Activated CD4-positive, alpha-beta T cell treated with anti-CD3 and anti-CD28 coated beads, Interleukin-2, amount 50 U/mL, for 48 hours (primary cell): ENCODE data around the gene ZNF521.

Experiments
- DNase-seq, 2 experiments: peaks; one replicate each; pipeline ENCODE4 v3.0.0-alpha.2; 2020

The ZNF521 gene

GRCh38 chr18:25335062-25335461, 16.9 kb downstream of the ZNF521 start:
- DNase-seq = no peak

GRCh38 chr18:25334588-25334987, 17.4 kb downstream of the ZNF521 start:
- no peak for DNase-seq

- no peak for DNase-seq
These were observed 20.0 kb downstream of the ZNF521 start for GRCh38 chr18:25332002-25332401.

- DNase-seq = no peak
These were observed 22.2 kb downstream of the ZNF521 start for GRCh38 chr18:25329783-25330182.

GRCh38 chr18:25327584-25327983, 24.4 kb downstream of the ZNF521 start:
- DNase-seq = no peak

GRCh38 chr18:25326361-25326952, 25.5 kb downstream of the ZNF521 start:
- no peak for DNase-seq

- DNase-seq = no peak
These were observed 29.2 kb downstream of the ZNF521 start for GRCh38 chr18:25322806-25323205.

GRCh38 chr18:25316381-25317018, 35.5 kb downstream of the ZNF521 start:
- no peak for DNase-seq

GRCh38 chr18:25314838-25315190, 37.2 kb downstream of the ZNF521 start:
- DNase-seq = no peak

GRCh38 chr18:25314151-25314837, 37.7 kb downstream of the ZNF521 start:
- DNase-seq = no peak

- no peak for DNase-seq
These were observed 38.7 kb downstream of the ZNF521 start for GRCh38 chr18:25313268-25313667.

GRCh38 chr18:25310045-25310444, 41.9 kb downstream of the ZNF521 start:
- DNase-seq = no peak

- DNase-seq = no peak
These were observed 43.6 kb downstream of the ZNF521 start for GRCh38 chr18:25308381-25308780.

GRCh38 chr18:25307192-25307591, 44.8 kb downstream of the ZNF521 start:
- DNase-seq = no peak

GRCh38 chr18:25306671-25307070, 45.3 kb downstream of the ZNF521 start:
- DNase-seq = no peak

- no peak for DNase-seq
These were observed 46.4 kb downstream of the ZNF521 start for GRCh38 chr18:25305584-25305983.

GRCh38 chr18:25300492-25300891, 51.5 kb downstream of the ZNF521 start:
- DNase-seq = no peak

GRCh38 chr18:25299426-25300300, 52.3 kb downstream of the ZNF521 start:
- no peak for DNase-seq

GRCh38 chr18:25298853-25299274, 53.1 kb downstream of the ZNF521 start:
- DNase-seq = no peak

- no peak for DNase-seq
These were observed 56.3 kb downstream of the ZNF521 start for GRCh38 chr18:25295624-25296138.

- DNase-seq = no peak
These were observed 60.8 kb downstream of the ZNF521 start for GRCh38 chr18:25291150-25291549.

- DNase-seq = no peak
These were observed 62.9 kb downstream of the ZNF521 start for GRCh38 chr18:25289001-25289631.
